HG02840 (cell line): ENCODE results near the gene CARMIL1.

Experiments used
- ATAC-seq: cut with Tn5 transposase; IDR thresholded peaks from one replicate; pipeline ENCODE4 v1.9.1; 2021; ENCODE audit warnings: mild to moderate bottlenecking, moderate library complexity, moderate number of reproducible peaks; ENCODE audit not compliant: unreplicated experiment, low FRiP score

The CARMIL1 gene

DNA sequence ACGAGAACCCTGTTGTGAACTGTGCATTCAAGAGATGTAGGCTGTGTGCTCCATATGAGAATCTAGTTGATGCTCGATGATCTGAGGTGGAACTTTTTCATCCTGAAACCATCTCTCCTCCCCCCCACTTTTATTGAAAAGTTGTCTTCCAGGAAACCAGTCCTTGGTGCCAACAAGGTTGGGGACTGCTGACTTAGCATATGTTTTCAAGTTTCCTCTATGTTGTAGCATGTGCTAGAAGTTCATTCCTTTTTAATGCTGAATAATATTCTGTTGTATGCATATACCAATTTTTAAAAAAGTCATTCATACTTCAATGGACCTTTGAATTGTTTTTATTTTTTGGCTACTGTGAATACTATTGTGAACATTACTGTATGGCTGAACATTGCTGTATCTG, 27.2 kb downstream of the CARMIL1 start:
- ATAC-seq, result no peak

DNA sequence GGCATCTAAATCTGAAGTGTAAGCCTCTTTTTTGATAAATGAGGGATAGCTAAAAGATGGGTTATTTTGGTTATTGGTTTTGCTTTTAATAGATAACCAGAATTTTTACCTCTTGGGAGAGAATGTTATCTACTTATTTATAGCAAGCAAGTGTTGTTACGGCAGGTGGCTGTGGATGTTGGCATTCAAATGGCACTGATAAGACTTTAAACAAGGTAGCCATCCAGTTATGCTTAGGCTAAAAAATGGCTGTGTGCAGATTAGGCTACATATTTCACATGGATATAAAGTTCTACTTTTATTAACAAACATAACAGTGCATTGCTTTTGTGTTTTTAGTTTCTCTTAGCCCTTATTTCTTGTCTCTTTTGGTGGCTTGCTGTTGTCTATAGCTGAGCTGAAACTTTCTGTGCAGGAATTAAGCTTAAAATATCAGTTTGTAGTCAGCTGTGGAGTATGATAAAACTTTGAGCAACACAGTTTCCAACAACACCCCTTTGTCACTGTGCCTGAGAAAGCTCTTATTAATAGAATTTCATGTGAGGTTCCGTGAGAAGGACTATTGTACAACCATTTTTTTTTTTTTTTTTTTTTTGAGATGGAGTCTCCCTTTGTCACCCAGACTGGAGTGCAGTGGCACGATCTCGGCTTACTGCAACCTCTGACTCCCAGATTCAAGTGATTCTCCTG, 28.8 kb downstream of the CARMIL1 start:
- no peak for ATAC-seq

DNA sequence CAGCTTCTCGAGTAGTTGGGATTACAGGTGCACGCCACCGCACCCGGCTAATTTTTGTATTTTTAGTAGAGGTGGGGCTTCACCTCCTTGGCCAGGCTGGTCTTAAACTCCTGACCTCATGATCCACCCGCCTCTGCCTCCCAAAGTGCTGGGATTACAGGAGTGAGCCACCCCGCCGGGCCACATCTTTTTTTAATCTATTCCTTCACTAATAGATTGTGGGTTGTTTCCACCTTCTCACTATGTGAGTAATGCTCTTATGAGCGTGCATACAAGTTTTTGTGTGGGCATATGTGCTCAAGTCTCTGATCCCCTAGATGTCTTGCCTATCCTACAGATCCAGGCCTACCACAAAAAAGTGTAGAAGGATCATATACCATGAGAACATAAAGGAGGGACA, 30.7 kb downstream of the CARMIL1 start:
- ATAC-seq, result no peak

DNA sequence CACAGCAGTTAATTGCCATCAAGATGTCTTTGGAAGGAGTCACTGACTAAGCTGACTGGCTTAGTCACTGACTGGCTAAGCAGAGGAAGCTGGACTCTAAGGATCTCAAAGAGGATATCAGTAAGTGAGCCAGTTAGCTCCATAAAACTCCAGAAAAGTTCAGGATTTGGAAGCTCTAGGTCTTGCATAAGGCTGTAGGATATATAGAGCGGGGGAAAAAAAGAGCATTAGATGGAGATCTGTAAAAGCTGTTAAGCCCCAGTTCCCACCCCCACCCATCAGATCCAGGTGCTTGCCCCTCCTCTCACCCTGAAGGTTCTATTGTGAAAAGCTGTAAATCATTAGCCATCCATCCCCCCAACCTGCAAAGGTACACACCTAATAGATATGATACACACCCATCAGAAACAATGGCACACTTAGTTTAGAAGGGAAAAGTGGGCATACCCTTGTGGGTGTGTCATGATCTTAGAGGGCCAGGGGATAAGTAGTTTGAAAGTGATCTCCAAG, 32.2 kb downstream of the CARMIL1 start:
- ATAC-seq, result no peak

DNA sequence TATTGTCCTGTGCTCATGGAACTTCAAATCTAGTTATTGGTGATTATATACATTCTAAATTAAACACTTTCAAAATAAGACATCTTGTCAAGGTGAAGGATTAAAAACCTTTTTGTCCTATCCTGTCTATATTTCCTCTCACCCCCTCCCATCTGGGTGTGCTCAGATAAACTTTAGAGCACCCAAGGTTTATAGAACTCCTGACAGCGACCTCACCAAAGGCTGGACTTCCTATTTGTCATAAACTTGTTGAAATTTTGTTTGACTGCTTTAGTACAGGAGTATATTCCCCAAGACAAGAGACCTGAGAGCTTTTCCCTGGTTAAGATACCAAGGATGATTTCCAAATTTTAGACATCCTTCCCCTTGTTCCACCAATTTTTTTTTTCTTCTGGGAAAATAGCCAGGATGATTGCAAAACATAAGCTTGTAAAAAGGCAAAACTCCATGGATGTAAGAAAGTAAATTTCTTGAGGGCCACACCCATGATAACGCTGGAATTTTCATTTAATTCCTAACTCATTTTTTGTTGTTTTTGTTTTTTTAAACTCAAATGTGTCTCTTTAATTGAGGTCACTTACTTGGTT, 33.0 kb downstream of the CARMIL1 start:
- ATAC-seq, result no peak

DNA sequence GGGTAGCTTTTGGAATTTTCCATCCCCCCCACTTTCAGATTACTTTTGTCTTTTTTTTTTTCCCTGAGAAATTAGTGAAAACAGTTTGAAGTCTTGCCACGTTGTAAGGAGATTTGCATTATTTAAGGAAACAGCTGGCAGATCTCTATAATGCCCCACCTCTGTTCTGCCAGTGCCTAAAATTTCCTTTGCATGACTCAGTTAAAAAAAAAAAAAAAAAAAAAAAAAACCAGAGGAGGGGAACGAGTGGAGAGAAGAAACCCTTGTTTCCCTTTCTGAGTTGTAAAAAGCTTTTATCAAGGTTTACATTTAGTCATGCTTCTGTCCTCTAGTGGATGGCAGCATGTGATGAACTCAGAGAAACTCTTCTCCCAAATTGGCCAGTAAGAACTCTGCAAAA, 33.5 kb downstream of the CARMIL1 start:
- no peak for ATAC-seq

DNA sequence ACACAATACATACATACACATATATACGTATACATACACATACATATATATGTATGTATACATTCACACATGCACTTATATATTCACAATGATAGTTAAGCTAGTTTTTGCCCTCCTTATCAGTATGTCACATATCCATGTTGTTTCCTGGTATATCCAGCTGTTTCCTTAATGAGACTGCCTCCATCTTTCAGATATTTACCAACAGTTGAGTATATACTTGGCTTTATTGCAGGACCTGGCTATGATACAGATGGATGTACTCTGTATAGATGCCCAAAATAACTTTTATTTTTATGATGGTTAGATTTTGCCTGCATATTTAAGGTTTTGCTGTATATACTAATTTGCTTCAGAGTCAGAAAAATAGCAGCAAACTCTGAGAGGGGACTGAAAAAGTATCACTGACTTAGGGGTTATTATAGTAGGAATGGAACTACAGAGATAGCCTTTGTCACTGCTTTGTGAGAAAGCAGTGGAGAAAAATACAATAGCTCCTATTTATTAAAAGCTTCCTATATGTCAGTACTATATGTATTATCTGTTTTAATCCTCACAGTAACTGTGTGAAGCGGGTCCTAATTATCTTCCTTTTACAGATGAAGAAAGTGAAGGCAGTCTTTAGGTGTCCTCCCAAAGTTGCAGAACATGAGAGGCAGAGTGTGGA, 35.5 kb downstream of the CARMIL1 start:
- no peak for ATAC-seq

DNA sequence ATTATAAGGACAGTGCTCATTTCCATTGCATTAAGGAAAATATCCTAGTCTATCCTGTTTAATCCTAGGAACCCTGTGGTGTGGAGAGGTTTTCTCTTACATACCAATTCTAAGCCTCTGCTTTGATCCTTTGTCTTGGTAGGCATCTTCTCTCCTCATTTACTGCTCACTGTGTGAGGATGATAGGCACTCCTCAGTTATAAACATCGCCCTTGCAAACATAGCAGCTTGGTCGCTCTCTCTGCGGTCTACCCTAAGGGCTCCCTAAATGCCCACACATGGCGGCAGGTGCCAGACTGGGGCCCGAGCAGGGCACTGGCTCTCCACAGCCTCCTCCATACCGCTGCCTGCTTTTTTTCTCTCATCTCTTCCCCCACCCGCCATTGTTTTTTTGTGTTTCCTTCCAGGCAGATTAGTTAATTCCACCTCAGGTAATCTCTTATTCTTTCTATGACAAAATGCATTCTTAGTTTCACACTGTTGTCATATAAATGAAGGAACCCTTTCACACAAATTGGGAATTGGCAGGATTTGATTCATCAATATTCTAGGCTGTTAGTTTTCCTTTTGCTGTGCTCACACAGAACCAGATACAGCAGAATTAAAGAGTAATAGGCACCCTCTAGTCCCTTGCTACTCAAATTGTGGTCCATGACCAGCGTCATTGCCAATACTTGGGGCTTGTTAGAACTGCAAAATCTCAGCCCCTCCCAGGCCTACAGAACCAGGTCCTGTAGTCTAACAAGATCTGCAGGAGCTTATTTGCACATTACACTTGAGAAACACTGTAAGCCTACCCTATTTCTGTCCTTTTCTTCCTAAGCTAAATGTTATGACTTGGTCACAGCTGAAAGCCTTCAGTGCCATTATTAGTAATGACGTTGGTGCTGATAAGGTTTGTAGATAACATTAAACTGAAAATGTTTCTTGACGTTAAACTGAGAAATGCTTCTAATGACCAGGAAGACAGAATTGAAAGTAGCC, 36.3 kb downstream of the CARMIL1 start:
- no peak for ATAC-seq

DNA sequence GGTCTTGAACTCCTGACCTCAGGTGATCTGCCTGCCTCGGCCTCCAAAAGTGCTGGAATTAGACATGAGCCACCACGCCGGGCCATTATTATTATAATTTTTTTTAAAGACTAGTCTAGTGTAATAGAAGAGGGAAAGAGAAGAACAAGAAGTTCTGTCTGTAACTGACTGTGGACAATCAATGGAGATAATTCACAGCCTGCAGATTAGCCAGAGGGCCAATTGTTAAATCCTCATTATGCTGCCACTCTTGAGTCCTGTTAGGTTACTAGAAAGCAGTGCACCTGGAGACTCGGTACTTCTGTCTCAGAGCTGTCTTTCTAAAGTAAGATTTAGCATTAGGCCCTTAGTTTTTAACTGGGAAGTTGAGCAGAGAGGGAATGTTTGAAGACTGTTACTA, 37.5 kb downstream of the CARMIL1 start:
- no peak for ATAC-seq

DNA sequence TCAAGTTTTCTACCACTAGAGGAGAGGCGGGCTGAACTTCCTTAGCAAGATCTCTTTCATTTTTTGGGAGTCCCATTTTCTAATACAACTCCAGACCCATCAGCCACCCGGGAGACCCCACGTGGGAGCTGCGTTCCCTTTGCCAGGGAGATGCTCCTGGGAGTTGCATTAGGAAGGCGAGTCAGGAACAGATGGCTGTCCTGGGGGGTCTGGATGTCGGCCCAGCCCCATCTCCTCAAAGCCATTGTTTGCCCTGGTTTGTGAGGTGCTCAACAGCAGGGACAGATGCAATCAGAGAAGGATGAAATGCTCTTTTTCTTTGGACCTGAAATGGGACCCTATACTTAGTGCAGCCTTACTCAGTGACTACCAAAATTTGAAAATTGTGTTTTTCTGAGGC, 39.4 kb downstream of the CARMIL1 start:
- no peak for ATAC-seq

DNA sequence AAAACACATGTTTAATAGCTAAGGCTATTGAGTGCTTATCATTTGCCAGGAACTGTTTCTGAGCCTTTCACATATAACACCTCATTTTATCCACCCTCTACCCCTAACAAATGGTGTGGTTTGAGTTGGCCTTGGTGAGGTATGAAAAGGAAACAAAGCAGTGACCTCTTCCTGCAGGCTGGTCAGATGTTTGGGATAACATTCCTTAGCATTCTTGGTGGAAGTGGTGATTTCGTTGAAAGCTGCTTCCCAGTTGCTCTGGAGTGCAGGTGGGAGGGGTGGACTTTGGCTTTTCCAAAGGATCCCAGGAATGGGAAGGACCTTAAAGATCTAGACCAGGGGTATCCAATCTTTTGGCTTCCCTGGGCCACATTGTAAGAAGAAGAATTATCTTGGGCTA, 41.3 kb downstream of the CARMIL1 start:
- ATAC-seq, result no peak

DNA sequence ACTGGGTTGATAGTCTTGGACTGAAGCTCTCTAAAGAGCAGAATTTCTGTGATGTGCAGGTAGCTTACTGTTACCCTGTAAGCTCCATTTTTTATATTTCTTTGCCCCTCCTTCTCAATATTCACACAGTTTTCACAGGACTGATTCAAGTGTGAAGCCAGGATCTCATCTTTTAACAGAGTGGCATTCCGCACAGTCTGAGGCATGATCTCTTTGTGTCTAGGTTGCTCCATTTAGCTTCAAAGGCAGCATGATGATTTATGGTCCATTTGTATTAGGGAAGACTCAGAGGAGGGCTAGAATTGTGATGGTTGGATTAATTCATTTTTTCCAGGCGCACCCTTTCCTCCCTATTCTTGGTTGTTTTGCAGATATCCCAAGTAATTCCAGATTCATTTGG, 43.5 kb downstream of the CARMIL1 start:
- ATAC-seq, result no peak

DNA sequence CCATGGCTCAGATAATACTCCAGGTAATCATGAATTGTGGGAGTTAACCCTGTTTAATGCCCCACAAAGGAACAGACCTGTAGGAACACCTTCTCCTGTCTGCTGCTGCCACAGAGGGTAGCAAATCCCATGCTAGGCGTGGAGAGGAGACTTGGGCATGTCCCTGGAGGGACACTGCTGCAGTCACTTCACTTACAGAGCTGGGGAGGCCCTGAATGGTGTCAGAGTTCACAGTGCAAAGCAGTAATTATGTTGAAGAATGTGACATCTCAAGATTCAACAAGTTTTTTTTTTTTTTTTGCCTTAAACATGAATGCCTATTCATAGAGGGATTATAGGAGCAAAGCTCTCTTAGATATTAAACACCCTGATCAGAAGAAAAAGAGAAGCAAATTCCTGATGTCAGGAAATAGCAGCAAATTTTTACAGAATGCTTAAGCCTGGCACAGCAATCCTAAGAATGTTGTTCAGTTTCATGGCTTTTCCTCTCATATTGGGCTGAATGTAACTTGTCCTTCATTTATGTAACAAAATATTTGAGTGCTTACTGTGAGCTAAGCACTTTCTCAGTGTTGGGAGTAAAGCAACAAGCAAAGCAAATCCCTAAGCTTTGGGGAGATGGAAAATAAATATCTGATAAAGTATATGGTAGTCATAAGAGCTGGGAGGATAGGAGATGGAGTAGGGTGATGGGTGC, 45.0 kb downstream of the CARMIL1 start:
- no peak for ATAC-seq

DNA sequence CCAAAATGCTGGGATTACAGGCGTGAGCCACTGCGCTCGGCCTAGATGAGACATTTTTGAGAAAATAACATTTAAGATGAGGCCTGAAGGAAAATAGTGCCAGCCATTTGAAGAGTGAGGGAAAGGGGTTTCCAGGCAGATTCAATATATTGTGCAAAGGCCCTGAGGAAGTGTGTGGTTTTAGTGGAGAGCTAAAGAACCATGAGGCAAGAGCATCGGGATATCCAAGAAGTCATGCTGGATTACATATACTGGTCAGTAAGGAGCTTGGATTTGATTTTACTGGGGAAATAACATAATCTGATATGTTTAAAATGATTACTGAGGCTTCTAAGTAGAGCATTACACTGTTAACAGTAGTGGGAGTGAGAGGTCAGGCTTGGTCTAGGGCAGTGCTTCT, 47.0 kb downstream of the CARMIL1 start:
- ATAC-seq, result no peak

DNA sequence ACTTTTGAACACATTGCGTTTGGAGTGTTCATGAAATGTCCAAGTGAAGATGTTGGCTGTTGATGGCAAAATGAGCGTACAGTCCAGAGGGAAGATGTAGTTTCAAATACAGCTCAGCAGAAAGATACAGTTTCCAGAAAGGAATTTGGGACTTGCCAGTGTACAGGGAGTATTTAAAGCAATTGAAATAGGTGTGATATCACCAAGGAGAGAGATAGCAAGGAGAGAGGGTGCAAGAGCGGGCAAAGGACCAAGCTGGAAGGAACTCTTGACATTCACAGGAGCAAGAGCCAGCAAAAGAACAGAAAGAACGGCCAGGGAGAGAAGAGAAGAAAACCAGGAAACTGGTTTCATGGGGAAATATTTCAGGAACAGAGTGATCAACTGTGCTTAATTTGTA, 47.8 kb downstream of the CARMIL1 start:
- no peak for ATAC-seq

DNA sequence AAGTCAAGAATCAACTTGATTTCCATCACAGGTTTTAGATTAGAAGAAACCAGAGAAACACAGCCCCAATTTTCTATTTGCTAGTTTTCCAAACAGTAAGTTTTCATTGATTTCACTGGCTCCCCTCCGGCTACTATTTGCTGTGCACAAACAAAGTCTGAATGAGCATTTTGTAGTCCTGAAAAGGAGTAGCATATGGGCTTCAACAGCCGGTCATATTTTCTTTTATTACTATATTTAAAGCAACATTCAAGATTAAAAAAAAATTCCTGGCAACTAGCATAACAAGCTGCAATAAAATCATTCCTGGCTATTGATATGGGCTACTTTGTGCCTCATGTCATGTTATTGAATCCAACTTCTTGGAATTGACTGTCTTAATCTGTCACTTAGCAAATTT, 48.3 kb downstream of the CARMIL1 start:
- no peak for ATAC-seq

DNA sequence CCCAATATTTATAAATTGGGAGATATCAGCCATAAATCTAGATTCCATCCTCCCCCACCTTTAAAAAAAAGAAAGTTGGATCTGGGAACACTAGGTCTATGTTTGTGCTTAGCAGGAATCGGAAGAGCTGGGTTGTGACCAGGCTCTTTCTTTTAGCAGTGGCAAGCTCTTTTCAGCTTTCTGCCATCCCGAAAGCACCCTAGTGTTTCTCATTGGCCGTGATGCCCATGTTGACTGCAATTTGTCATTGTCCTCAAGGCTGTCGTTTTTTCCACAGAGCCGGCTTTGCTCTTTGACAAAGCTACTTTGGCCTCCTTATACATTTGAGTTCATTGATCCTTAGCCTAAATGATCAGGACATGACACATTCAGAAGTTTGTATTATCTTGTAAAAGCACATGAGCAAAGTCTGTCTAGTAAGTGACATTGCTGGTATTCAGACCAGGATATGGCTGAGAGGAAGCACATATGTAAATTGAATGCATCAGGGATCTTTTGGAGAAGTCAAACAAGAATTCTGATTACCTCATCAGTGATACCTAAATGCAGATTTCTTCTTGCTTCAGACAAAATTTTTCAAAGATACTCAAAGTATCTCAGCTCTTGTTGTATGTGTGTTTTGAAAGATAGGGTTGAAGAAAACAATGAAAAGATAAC, 50.1 kb downstream of the CARMIL1 start:
- no peak for ATAC-seq

DNA sequence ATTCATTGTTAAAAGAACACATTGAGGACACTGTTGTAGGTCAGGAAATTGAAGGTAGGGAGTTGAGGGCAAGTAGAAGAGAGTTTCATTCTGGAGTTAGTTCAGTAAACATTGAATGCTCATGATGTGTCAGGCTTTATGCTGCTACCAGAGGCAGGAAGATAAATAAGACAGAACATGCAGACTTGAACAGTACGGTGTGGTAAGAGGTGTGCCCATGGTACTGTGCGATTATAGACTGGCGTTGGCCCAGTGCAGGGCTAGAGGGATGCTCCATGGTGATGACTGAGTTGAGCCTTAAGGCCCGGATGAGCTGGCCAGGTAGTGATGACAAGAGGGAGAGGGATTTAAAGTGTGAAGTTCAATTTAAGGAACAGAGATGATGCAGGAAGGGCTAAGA, 50.8 kb downstream of the CARMIL1 start:
- ATAC-seq, result no peak

DNA sequence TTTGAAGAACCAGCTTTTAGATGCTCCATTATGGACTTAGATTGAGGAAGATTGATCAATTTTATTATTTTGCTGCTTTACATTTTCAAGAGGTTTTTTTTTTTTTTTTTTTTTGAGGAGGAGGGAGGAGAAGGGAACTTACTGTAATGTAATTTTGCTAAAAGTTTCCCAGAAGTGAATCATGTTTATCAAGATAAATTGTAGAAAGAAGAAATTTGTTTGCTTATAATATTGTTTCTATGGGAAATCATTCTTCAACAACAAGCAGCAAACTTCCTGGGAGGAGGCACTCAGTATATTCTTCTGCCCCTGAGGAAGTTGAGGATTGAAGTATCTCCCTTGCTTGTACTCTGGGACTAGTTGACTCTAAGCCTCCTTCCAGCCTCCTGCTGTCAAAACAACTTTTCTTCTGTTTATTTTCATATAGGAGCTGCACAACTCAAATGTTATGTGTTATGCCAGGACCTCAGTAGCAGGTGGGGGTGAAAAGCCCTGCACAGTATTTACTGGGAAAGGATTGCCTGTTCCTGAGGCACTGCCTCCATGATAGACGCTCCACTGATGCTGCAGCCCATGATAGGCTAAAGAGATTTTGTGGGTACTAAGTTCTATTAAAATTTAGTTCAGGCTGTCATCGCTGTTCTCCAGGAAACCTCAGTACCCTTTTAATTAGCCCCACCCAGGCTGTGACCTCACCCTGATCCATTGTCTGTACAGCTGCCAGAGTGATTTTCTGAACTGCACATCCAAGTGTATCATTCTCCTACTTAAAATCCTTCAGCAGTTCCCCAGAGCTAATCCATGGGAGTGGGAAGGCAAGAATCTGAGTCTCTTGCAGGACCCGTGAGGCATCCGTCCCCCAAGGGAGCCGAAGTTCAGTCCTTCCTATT, 51.9 kb downstream of the CARMIL1 start:
- no peak for ATAC-seq
